HG02885 (cell line): Measurements from ENCODE around the gene ARHGAP18.

Experiments
- ATAC-seq: cut with Tn5 transposase; IDR thresholded peaks from one replicate; pipeline ENCODE4 v1.9.1; 2021; ENCODE audit warnings: mild to moderate bottlenecking; ENCODE audit not compliant: unreplicated experiment, poor library complexity

Gene ARHGAP18

GRCh38 chr6:129645830-129646579 lies 64.0 kb downstream of the ARHGAP18 start:
- no peak for ATAC-seq

GRCh38 chr6:129645106-129645829 lies 64.7 kb downstream of the ARHGAP18 start:
- ATAC-seq, result no peak

GRCh38 chr6:129644567-129645015 lies 65.4 kb downstream of the ARHGAP18 start:
- ATAC-seq, result no peak

- no peak for ATAC-seq
Measured at GRCh38 chr6:129643968-129644367, 66.0 kb downstream of the ARHGAP18 start.

- ATAC-seq, result no peak
Measured at GRCh38 chr6:129643176-129643575, 66.8 kb downstream of the ARHGAP18 start.

- ATAC-seq, result no peak
Measured at GRCh38 chr6:129642322-129642721, 67.7 kb downstream of the ARHGAP18 start.

GRCh38 chr6:129641344-129641743 lies 68.6 kb downstream of the ARHGAP18 start:
- no peak for ATAC-seq

- ATAC-seq, result no peak
Measured at GRCh38 chr6:129638686-129639085, 71.3 kb downstream of the ARHGAP18 start.

GRCh38 chr6:129638055-129638684 lies 71.8 kb downstream of the ARHGAP18 start:
- no peak for ATAC-seq

GRCh38 chr6:129637340-129638054 lies 72.5 kb downstream of the ARHGAP18 start:
- ATAC-seq, result no peak

GRCh38 chr6:129635396-129636130 lies 74.4 kb downstream of the ARHGAP18 start:
- ATAC-seq, result no peak

- ATAC-seq, result no peak
Measured at GRCh38 chr6:129634411-129635230, 75.4 kb downstream of the ARHGAP18 start.

- no peak for ATAC-seq
Measured at GRCh38 chr6:129633529-129633928, 76.4 kb downstream of the ARHGAP18 start.

GRCh38 chr6:129632172-129632613 lies 77.8 kb downstream of the ARHGAP18 start:
- no peak for ATAC-seq

GRCh38 chr6:129631070-129631469 lies 78.9 kb downstream of the ARHGAP18 start:
- no peak for ATAC-seq

- ATAC-seq, result no peak
Measured at GRCh38 chr6:129630596-129630995, 79.4 kb downstream of the ARHGAP18 start.

GRCh38 chr6:129628101-129628815 lies 81.7 kb downstream of the ARHGAP18 start:
- ATAC-seq, result no peak

GRCh38 chr6:129624488-129624887 lies 85.5 kb downstream of the ARHGAP18 start:
- ATAC-seq, result no peak
